HG02970 (cell line): Measurements from ENCODE around the gene RANBP17.

ENCODE experiments used
- ATAC-seq: cut with Tn5 transposase; IDR thresholded peaks from one replicate; pipeline ENCODE4 v1.9.1; 2021; ENCODE audit warnings: mild to moderate bottlenecking, moderate library complexity, moderate number of reproducible peaks; ENCODE audit not compliant: unreplicated experiment, low FRiP score

The RANBP17 gene

DNA sequence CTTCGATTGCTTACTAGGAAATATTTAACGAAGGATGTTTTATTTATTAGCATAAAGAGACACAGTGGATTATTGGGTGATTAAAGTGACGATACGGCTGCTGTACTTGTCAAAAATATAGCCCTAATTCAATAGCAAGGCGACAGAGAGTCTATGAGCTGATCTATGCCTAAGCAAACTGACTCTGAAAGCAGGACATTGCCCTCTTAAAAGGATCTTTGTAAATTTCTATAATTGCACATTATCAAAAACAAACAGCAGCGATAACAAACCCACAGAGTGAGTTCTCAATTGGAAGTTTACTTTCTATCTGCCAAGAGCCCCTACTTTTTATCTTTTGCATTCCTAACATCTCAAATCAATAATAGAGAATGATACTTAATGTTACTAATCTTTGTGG lies 478.7 kb downstream of the RANBP17 start:
- ATAC-seq, result no peak

DNA sequence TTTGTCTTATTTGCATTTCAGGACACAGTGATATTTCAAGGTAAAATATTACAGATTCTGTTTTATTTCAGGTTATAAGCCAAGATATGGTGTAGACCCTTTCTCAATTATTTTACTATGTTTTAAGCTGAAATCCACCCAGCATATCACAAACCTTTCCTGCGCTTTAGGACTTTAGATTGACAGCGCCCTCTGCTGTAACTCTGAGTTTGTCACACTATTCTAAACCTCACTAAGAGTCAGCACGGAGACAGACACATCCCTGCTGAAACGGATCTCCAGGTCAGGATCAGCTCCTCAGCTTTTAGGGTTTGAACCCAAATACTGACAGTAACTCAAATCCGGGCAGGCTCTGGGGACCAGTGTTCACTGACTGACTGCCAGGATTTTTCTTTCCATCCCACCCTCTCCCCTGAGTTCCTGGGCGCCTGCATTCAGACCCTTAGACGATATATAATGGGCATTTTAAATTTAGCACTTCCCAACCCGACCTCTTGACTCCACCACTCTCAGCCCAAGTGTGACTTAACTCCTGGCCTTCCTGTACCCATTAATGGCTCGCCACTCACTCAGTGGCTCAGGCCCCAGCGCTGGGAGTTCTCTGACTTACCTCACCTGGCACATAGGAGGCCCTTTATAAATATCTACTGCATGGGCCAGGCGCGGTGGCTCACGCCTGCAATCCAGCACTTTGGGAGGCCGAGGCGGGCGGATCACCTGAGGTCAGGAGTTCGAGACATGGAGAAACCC lies 480.7 kb downstream of the RANBP17 start:
- no peak for ATAC-seq

DNA sequence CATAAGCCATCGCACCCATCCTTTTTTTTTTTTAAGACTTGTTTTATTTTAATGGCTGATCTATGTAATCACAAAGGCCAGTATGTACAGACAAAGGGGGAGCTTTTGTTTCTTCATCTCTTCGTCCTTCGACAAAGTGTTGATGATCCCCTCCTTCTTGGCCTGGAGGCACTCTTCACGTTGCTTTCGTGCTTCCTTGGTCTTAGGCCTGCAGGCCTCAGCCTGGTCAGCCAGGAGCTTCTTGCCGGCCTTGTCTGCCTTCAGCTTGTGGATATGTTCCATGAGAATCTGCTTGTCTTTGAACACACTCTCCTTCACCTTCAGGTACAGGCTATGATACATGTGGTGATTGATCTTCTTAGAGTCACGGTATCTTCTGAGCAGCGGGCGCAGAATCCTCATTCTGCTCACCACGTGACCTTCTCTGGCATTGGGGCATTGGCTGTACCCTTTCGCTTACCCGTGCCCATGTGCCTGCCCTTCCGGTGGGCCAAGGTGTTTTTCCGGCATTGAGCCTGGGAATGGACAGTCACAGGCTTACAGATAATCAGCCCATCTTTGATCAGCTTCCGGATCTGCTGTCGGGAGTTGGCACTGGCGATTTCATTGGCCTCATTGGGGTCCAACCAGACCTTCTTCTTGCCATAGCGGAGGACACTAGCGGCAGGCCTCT lies 483.3 kb downstream of the RANBP17 start:
- ATAC-seq, result no peak
